GM12801 (cell line): ENCODE results near the gene SENP6.

ENCODE experiments used
- TF ChIP-seq, protein P1 (sequence below): IDR thresholded peaks from one replicate; pipeline ENCODE4 v1.5.1; 2011; ENCODE audit warnings: control low read depth; ENCODE audit not compliant: insufficient read length; ENCODE audit errors: extremely low read depth

SENP6 gene

DNA sequence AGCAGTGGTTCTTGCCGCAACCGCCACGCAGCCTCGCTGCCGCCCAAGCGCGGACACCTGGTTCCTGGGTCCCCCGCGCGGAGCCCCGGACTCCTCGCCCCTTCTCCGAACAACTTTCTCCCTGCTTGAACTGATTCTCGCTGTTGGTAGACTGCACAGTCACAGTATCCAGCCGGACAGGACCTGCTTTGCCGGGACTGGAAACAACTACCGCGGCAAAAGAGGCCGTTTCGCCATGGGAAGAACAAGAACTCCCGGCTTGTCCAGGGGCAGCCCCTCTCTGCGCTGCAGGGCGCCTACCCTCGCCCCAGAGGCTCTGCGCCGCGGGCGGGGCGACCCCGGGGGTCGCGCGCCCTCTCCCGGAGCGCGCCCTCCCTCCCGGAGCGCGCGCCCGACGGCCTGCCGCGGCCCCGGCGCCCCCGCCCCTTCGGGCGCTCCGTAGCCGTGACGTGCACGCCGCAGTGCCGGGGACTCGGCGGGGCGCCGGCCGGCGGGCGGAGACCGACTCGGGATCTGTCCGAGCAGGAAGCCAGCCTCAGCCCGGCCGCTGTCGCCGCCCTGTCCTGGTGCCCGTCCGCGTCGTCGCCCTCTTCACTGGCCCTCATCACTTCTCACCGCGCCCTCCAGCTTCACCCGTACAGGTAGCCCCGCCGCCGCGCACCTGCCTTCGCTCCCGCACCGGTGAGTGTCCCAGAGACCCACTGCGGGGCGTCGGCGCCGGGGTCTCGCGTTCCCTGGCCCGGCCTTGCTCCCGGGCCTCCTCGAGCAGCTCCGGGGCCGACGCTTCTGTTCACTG is 147.3 kb downstream of the SENP6 start, which contains the start of gene MYO6:
MYO6 (plus strand) TSS at position 497 of the 796 bp plus-strand sequence. CDS start 68,309 bp downstream, outside the sequence.
- TF ChIP-seq, protein P1, sequence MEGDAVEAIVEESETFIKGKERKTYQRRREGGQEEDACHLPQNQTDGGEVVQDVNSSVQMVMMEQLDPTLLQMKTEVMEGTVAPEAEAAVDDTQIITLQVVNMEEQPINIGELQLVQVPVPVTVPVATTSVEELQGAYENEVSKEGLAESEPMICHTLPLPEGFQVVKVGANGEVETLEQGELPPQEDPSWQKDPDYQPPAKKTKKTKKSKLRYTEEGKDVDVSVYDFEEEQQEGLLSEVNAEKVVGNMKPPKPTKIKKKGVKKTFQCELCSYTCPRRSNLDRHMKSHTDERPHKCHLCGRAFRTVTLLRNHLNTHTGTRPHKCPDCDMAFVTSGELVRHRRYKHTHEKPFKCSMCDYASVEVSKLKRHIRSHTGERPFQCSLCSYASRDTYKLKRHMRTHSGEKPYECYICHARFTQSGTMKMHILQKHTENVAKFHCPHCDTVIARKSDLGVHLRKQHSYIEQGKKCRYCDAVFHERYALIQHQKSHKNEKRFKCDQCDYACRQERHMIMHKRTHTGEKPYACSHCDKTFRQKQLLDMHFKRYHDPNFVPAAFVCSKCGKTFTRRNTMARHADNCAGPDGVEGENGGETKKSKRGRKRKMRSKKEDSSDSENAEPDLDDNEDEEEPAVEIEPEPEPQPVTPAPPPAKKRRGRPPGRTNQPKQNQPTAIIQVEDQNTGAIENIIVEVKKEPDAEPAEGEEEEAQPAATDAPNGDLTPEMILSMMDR, result no peak

DNA sequence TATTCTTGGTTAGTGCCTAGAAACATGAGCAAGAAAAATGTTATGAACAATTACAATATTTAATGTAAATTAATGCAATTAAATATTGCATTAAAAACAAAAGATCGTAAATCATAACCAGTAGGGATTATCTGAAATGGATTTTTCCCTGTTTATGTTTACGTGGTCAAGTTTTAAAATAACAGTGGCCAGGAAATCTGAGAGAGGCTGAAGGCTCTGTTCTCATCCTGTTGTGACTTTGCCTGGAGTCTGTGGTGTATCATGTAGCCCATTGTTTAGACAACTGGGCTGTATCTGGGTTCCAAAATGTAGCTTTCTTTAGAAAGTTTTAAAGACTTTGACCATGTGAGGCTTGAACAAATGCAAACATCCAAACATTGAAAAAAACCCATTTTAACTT is 149.8 kb downstream of the SENP6 start:
- TF ChIP-seq, protein P1, result no peak

DNA sequence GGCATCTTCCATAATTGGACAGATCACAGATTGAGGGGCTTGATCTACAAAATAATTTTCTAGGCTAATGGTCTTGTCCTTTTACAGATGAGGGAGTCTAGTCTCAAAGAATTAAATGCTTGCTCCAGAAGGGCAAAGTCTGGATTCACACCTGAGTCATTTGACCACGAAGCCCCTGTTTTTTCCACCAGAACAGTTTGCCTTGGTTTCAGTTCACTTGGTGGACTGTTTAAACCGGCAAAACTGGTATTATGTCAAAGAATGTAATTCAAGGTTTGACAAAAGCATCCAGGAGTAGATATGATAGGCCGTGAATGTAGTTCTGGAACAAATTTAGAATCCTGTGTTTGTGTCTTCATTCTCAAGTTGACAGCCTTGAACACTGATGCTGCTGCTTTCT is 150.7 kb downstream of the SENP6 start:
- TF ChIP-seq, protein P1, result no peak

DNA sequence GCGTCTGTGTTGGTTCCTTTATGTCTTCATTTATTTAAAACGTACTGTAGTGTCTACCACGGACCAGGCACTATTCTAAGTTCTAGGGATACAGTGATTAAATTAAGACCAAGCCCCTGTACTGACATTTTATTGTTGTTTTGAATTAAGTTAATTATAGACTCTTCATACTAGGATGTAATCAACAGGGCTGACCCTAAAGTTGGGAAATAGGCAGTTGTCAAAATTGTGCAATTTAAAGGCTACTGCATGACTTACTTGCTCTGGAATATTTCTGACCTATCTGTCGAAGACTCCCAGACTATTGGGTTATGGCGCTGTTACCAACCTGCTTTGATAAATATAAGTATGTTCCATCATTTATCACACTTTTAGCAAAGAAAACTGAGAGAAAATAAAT is 154.0 kb downstream of the SENP6 start:
- TF ChIP-seq, protein P1, result no peak

DNA sequence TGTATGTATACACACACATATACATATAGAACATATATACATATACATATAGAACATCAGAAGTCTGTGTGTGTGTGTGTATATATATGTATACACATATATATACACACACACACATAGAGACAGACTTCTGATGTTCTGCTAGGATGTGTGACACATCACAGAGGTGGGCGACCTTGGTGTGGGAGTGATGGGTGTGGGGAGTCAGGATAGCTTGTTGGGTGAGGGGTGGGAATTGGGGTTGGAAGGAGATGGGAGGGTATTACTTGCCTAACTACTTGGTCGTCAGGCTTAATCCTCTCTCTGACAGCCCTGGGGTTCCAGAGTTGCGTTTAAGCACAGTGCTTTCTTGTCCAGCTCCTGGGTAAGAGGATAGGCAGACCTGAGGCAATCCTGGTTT is 155.6 kb downstream of the SENP6 start:
- TF ChIP-seq, protein P1, result no peak

DNA sequence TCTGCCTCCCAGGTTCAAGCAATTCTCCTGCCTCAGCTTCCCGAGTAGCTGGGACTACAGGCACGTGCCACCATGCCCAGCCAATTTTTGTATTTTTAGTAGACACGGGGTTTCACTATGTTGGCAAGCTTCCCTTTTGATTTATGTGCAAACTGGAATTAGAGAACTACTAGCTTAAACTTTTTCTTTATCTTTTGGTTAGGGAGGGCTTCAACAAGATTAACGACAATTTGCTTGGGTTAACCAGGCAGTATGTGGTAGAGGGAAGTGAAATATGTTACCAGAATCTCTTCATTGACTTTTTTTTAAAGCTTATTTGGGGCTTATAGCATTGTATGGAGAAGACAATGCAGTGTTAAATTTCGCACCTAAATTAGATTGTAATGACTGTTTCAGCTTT is 156.4 kb downstream of the SENP6 start:
- TF ChIP-seq, protein P1, result no peak

DNA sequence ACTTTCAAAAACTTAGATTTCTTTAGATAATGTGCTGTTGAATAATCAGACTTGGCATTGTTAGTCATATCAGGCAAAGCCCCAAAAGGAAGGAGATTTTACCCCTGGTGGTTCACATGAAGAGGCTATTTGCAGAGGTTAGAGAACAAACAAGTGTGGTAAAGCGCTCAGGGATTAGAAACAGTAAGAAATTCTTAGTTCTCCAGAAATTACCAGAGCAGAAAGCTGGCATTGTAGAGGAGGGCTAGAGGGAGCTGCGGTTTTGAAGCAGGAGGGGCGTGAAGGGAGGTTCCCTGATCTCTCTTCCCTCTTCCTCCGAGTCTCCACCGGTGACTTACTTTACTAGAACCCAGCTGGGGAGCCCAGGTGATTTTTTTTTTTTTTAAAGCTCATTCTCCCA is 157.5 kb downstream of the SENP6 start:
- TF ChIP-seq, protein P1, result no peak

DNA sequence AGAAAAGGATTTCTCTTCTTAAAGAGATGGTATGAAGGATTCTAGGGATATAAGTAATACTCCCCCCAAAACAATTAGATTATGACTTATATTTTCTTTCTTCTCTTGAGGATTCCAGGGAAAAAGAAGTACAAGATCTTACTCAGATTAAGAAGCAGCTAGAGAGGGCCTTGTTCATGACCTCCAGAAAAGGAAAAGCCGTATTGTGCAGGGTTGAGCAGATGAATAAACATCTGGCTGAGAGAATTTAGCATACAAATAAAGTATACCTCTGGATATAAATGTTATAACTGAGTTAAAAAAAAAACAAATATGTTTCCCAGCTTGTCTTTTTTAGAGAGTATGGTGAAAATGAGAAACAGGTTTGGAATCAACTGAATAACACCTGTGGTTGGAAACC is 158.6 kb downstream of the SENP6 start:
- TF ChIP-seq, protein P1, result no peak
